Body of pancreas (tissue), 4 donors: ENCODE measurements around the gene NR2C2AP.

Source experiments
- POLR2A ChIP-seq, 3 donors: fragments of 450-650 bp; IDR thresholded peaks; one replicate each; pipeline ENCODE4 v1.6.1; 2016; ENCODE audit warnings: antibody characterized with exemption in 3 of 3, mild to moderate bottlenecking in 2 of 3
- TF ChIP-seq, protein P1 (sequence below), 7 experiments: fragments of 450-650 bp in 4 of 7; fragments of 200-600 bp in 3 of 7; sonication (generic) in 3 of 7; IDR thresholded peaks; one replicate each; pipeline ENCODE4 v1.5.1; 2016 to 2019; ENCODE audit warnings: antibody characterized with exemption in 7 of 7

DNA sequence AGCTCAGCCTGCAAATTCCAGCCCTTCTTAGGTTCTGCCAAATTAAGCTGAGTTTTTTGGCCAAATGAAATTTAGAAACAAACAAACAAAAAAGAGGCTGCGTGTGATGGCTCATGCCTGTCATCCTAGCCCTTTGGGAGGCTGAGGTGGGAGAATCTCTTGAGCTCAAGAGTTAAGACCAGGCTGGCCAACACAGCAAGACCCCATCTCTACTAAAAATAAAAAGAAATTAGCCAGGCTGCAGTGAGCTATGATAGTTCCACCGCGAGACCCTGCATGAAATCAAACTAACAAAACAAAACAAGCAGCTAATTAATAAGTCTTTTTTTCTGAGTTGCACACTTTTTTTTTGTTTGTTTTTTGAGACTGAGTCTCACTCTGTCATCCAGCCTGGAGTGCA, 26.5 kb upstream of the NR2C2AP start:
- TF ChIP-seq POLR2A (IDR thresholded peaks at IDR 0.05), result no peak
- TF ChIP-seq, protein P1, sequence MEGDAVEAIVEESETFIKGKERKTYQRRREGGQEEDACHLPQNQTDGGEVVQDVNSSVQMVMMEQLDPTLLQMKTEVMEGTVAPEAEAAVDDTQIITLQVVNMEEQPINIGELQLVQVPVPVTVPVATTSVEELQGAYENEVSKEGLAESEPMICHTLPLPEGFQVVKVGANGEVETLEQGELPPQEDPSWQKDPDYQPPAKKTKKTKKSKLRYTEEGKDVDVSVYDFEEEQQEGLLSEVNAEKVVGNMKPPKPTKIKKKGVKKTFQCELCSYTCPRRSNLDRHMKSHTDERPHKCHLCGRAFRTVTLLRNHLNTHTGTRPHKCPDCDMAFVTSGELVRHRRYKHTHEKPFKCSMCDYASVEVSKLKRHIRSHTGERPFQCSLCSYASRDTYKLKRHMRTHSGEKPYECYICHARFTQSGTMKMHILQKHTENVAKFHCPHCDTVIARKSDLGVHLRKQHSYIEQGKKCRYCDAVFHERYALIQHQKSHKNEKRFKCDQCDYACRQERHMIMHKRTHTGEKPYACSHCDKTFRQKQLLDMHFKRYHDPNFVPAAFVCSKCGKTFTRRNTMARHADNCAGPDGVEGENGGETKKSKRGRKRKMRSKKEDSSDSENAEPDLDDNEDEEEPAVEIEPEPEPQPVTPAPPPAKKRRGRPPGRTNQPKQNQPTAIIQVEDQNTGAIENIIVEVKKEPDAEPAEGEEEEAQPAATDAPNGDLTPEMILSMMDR (IDR thresholded peaks at IDR 0.05), result no peak
